Glutamatergic neuron (in vitro differentiated cells): ENCODE measurements around the gene BPIFB4. TPM values are rescaled to one million over a fixed set of nuclear protein-coding genes. Genes with fewer than 3 reads are reported as not detected.

Experiments
- DNase-seq: peaks from one replicate; pipeline ENCODE4 v3.0.0; 2022
- H3K27ac Mint-ChIP-seq: one replicate; pipeline ENCODE4 v1.8.0; 2020; ENCODE audit warnings: mild to moderate bottlenecking, mixed read lengths, inconsistent platforms; ENCODE audit not compliant: unreplicated experiment
- H3K27me3 Mint-ChIP-seq: one replicate; pipeline ENCODE4 v1.8.0; 2020; ENCODE audit warnings: mild to moderate bottlenecking, moderate library complexity, mixed read lengths, inconsistent platforms; ENCODE audit not compliant: unreplicated experiment
- H3K36me3 Mint-ChIP-seq: one replicate; pipeline ENCODE4 v1.8.0; 2020; ENCODE audit warnings: mild to moderate bottlenecking, mixed read lengths, inconsistent platforms; ENCODE audit not compliant: unreplicated experiment
- H3K4me1 Mint-ChIP-seq: one replicate; pipeline ENCODE4 v1.8.0; 2020; ENCODE audit warnings: mild to moderate bottlenecking, low read depth, mixed read lengths, inconsistent platforms; ENCODE audit not compliant: unreplicated experiment
- H3K4me3 Mint-ChIP-seq: one replicate; pipeline ENCODE4 v1.8.0; 2020; ENCODE audit warnings: mild to moderate bottlenecking, mixed read lengths, inconsistent platforms; ENCODE audit not compliant: unreplicated experiment
- H3K9me3 Mint-ChIP-seq: one replicate; pipeline ENCODE4 v1.8.0; 2020; ENCODE audit warnings: mild to moderate bottlenecking, moderate library complexity, mixed read lengths, inconsistent platforms; ENCODE audit not compliant: unreplicated experiment
- total RNA-seq: library from RNA; stranded (reverse); fragmentation: NEBNext Ultra II Directional; extraction: Animal tissue kit (Norgen Biotek cat#: 25700); gene quantifications from one replicate; pipeline ENCODE4 v1.2.1, GENCODE V29; 2021; ENCODE audit not compliant: unreplicated experiment
- TF ChIP-seq, protein P1 (sequence below): fragments of 200-600 bp; sonication (generic); IDR thresholded peaks from one replicate; pipeline ENCODE4 v1.5.0; 2021; ENCODE audit not compliant: partially characterized antibody, unreplicated experiment

Gene BPIFB4
- total RNA-seq, 1 donor from 2014 or later: not detected

DNA sequence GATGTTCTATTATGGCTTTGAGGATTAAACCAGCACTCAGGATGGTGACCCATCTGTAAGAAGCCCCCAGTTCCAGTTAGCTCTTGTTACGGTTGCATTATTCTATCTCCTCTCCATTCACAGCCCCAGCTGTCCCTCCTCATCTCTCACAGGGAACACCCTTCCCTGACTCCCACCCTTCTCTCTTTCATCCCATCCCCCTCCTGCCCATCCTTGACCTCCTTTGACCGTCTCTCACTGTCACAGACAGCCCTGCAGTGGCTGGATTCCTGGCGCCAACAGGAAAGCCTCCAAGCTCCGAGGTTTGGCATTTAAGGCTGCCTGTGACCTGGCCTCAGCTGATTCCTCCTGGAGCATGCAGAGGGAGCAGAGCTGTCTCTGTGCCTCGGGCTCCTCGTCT is 4.2 kb upstream of the BPIFB4 start:
- Mint-ChIP-seq H3K27ac (no peak overlapping the region), H3K27me3 (peaks cover 3% of the 10 kb centered on the region), H3K4me1 (no peaks in the 10 kb centered on the region), H3K36me3 (no peaks in the 10 kb centered on the region), H3K9me3 (peaks cover 2% of the 10 kb centered on the region), H3K4me3 (no peak overlapping the region)
- DNase-seq: no peak
- TF ChIP-seq, protein P1, sequence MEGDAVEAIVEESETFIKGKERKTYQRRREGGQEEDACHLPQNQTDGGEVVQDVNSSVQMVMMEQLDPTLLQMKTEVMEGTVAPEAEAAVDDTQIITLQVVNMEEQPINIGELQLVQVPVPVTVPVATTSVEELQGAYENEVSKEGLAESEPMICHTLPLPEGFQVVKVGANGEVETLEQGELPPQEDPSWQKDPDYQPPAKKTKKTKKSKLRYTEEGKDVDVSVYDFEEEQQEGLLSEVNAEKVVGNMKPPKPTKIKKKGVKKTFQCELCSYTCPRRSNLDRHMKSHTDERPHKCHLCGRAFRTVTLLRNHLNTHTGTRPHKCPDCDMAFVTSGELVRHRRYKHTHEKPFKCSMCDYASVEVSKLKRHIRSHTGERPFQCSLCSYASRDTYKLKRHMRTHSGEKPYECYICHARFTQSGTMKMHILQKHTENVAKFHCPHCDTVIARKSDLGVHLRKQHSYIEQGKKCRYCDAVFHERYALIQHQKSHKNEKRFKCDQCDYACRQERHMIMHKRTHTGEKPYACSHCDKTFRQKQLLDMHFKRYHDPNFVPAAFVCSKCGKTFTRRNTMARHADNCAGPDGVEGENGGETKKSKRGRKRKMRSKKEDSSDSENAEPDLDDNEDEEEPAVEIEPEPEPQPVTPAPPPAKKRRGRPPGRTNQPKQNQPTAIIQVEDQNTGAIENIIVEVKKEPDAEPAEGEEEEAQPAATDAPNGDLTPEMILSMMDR: no peak

DNA sequence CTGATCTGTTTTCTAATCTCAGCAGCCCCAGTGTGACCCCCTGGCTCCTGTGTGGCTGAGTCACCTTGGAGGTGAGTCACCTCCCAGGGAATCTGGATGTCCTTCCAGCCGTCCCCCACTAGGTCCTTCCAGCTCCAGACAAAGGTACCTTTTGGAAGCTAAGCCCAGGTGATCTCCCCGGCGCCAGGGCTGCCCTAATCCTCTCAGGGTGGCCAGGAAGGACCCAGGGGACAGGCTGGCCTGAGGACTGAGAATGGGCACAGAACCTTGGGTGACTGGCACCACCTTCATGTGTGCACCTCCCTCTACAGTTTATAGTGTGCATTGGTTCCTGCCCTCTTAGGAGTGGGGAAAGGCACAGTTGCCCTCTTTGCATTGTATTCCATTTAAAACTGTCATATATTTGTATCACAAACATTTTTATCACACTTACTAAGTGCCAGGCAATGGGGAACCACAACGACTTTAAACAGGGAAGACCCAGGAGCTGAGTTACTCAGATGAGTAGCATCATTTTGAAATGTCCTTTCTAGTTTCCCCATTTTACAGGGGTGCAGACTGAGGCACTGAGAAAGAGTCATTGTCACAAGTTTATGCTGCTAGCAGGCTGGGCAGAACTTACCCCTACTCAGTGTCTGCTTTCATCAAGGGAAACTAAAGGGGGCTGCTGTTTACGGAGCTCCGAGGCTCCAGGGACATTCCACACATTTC is 2.6 kb upstream of the BPIFB4 start:
- Mint-ChIP-seq H3K9me3 (peaks cover 2% of the 10 kb centered on the region), H3K36me3 (peaks cover 5% of the 10 kb centered on the region), H3K27ac (no peak overlapping the region), H3K4me1 (no peaks in the 10 kb centered on the region), H3K4me3 (no peak overlapping the region), H3K27me3 (no peaks in the 10 kb centered on the region)
- TF ChIP-seq, protein P1: no peak
- DNase-seq: no peak

DNA sequence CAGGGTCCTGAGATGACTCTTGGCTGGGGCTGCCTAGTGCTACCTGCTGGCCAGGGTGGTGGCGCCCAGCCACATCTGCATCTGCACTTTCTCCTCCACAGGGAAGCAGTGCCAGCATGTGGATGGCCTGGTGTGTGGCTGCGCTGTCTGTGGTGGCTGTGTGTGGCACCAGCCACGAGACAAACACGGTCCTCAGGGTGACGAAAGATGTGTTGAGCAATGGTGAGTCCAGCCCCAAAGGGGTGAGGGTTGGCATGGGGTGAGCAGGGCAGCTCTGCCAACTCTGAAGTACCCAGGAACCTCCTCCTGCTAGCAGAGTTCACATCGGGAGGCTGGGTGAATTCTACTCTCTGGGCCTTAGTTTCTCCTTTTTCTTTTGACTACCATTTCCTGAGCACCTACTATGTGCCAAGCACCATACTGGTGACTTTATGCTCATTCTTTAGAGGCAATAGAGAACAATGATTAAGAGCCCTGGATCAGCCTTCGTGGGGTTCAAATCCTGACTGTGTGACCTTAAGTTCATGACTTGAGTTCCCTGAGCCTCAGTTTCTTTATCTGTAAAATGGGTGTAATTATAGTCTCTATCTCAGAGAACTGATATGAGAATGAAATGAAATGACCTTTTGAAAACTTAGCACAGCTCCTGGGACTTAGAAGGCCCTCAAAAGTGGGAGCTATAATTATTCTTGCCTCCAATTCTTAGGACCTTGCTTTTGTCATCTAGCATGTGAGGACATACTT is 2.1 kb downstream of the BPIFB4 start:
- TF ChIP-seq, protein P1: no peak
- peaks cover 2% of the 10 kb centered on the region for H3K9me3 Mint-ChIP-seq
- H3K4me3 Mint-ChIP-seq: no peak overlapping the region
- no peaks in the 10 kb centered on the region for H3K27me3 Mint-ChIP-seq
- H3K27ac Mint-ChIP-seq: no peak overlapping the region
- peaks cover 5% of the 10 kb centered on the region for H3K36me3 Mint-ChIP-seq
- H3K4me1 Mint-ChIP-seq: no peaks in the 10 kb centered on the region
- no peak for DNase-seq

DNA sequence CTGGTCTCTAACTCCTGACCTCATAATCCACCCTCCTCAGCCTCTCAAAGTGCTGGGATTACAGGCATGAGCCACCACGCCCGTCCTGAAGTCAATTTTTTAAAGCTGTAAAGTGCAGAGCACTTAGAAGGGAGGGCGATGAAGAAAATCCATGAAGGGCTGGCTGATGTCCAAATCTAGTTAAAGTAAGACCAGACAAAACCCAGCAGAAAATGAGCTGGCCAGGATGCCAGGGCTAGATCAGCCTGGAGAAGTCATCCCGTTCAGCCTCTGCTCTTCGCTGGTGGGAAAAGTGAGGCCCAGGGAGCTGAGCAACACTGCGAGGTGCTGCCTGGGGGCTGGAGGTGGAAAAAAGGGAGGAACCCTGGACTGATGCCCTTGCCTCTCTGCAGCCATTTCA is 3.1 kb downstream of the BPIFB4 start:
- Mint-ChIP-seq H3K9me3 (peaks cover 2% of the 10 kb centered on the region), H3K27me3 (peaks cover under 1% of the 10 kb centered on the region), H3K27ac (no peak overlapping the region), H3K36me3 (peaks cover 5% of the 10 kb centered on the region), H3K4me1 (no peaks in the 10 kb centered on the region), H3K4me3 (no peak overlapping the region)
- DNase-seq: no peak
- TF ChIP-seq, protein P1: no peak
